ENCODE results near the gene AHR.
"Not testable (repeated sequence)": the region's sequence is repeated elsewhere in the genome, so short reads cannot be mapped to it uniquely, and the experiment has no call there.

The AHR gene

DNA sequence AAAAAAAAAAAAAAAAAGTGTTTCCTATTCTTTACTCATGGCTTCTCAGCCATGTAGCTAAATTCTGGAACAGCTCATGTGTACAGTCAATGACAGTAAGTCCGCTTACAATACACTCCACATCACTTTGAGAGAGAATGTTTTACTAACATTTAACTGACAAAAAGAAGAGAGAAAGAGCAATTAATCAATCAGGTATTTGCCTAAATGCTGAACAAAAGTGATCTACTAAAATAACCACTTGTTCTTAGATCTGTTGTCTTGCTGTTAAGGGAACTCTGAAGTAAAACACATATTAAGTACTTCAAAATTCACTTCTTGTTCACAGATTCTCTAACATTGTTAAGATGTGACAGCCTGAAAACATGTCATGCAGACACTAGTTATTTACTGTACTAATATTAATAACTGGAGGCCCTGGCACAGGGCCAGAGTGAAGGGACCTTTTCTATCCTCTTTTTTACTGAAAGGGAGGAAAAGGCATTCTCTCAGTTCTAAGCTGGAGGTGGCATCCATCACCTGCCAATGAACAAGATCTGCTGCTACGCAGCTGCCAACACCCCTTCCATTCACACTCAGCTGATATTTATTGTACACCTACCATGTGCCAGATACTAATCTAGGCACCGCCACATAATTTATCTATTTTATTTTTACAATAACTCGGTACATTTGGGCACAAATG lies 72.6 kb downstream of the AHR start:
- FAIRE-seq: no peak
- DNase-seq (ENCODE audit: extremely low spot score, insufficient read length, low read depth): no peak

DNA sequence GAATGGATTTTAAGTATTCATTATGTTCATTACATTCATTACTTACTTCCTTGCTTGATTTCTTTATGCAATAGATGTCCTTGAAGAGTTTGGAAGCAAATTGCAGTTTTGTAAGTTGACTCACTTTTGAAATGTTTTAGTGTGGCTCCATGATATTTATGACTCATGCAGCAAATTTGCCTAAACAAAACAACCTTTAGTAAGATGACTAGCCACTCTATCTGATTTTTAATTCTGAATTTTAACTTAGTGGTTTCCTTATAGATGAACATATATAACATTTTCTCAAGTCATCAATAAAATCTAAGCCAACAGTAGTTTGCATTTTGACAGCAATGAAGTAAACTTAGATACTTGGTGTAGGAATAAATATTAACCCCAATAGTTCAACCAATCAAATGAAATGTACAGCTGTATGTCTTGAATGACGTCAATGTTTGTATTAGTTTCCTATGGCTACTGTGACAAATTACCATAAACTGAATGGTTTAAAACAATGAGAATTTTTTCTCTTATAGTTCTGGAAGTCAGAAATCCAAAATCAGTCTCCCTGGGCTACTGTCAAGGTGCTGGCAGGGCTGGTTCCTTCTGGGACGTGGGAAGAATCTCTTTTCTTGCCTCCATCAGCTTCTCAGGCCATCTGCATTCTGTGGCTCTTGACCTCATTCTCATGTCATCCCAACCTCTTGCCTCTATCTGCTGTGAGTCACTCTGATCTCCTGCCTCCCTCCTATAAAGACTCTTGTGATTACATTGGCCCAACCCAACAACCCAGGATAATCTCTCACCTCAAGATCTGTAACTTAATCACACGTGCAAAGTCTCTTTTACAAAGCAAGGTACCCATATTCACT lies 73.4 kb downstream of the AHR start:
- no peak for FAIRE-seq
- no peak for DNase-seq (ENCODE audit: extremely low spot score, insufficient read length, low read depth)

DNA sequence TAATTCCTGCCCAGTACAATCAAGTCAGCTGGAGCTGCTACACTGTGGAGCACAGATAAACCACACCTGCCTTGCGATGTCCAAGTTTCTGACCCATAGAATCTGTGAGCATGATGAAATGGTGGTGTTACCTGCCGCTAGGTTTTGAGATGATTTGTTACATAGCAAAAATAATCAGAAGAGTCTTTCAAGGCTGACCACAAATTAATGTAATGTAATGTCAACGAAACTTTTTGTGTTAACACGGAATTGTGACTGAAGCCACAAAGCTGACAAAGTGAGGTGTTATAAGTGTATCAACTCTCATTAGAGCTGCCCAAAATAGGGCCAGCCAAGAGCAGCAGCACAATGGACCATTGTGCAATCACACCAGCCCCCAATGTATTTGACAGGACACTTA lies 75.7 kb downstream of the AHR start:
- FAIRE-seq (no peak), DNase-seq (ENCODE audit: extremely low spot score, insufficient read length, low read depth) (no peak)

DNA sequence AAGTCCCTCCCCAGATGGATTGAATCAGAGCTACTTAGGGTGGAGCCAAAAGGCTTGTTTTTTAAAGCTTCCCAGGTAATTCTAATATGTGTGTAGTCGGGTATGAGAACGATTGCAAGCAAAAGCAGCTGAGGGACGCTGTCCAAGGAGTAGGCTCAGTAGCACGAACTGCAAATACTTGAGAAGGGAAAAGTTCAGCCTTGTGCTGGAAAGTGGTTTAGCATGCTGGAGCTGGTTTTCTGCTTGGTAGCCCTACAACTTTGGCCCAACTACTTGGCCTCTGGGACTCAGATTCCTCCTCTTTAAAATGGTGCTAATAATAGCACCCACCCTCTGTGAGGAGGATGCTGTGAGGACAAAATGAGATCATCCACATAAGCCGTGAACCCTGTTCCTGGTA lies 76.2 kb downstream of the AHR start:
- FAIRE-seq (no peak), DNase-seq (ENCODE audit: extremely low spot score, insufficient read length, low read depth) (no peak)

DNA sequence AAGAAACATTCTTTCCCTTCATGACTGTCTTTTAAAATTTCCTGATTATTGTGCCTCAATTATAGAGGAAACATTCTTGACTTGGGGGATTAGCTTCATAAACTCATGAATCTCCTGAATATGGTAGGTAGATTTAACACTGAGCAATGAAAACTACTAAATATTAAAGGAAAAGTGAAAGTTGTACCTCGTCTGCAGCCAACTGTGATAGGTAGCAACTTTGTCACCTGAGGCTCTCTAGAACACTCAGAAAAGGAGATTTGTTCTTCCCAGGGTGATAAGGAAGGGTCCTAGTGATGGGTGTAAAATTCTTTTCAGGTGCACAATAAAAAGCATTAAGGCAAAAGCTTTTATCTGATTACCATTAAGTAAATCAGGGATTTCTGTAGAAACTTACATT lies 78.1 kb downstream of the AHR start:
- no peak for FAIRE-seq

DNA sequence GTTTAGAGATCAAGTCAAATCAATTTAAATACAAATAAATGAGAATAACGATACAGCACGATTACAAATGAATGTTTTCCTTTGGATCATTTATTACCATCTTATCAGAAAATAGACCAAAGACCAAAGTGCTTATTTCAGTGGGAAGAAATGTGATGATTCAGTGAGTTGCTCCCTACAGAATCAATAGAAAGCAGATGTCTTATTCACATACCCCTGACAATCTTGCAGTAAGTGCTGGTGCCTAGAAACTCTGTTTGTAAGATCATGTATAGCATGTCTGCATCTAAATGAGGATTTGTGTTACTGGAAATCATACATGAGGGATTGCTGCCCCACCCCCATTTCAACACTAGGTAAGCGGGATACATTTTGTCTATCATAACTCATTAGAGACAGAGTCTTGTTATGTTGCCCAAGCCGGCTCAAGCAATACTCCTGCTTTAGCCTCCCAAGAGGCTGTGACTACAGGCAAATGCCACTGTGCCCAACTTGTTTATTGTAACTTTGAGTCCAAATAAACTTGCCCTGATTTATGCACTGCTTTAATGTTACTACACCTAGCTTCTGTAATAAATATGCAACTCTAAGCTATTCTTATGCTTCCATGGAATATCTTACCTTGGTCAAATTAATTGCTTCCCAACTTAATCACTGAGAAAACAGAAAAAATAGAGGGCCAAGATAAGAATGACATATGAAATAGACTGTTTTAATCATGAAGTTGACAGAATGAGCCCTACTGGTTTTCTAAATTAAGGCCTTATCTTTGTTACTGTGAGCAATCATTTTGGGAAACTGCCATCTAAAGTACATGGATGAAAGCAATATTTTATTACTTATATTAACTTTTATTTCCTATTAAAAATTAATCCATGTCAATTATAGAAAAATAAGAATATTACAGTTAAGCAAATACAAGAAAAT lies 82.5 kb downstream of the AHR start:
- FAIRE-seq (no peak), DNase-seq (ENCODE audit: extremely low spot score, insufficient read length, low read depth) (no peak)

More for the DNA sequence above, 78.1 kb downstream of the AHR start:
- no peak for DNase-seq (ENCODE audit: extremely low spot score, insufficient read length, low read depth)

DNA sequence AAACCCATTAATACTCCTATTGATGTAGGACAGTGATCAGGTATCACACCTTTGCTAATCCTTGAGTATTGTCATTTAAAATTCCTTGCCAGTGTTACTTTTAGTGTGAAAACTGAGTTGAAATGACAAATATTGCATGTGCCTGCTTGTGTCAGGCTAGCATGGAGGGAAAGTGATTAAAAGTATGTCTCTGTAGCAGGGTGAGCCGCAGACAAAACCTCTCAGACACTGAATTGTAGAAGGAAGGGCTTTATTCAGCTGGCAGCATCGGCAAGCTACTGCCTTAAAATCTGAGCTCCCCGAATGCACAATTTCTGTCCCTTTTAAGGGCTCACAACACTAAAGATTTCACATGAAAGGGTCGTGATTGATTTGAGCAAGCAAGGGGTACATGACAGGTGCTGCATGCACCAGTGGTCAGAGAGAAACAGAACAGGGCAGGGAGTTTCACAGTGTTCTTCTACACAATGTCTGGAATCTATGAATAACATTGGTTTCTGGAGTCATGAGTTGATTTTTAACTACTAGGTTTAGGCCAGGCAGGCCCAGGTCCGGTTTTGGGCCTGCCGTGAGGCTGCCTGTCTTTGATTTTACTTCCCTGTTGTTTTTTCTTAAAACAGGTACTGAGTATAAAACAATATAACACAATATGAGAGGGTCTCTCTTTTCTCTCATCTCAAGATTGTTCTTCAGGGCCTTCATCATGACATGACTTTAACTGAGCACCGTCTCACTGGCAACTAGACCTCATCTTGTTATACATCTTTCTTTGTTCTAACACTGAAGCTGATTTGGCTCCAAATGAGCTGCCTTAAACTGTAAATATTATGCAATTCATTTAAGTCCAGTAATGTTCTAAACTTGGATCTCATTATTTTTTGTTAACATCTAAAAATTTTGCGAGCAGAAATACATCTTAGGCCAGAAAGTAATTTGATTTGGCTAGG lies 84.2 kb downstream of the AHR start:
- DNase-seq (ENCODE audit: extremely low spot score, insufficient read length, low read depth): not testable (repeated sequence)
- FAIRE-seq: peak; percentile 87

DNA sequence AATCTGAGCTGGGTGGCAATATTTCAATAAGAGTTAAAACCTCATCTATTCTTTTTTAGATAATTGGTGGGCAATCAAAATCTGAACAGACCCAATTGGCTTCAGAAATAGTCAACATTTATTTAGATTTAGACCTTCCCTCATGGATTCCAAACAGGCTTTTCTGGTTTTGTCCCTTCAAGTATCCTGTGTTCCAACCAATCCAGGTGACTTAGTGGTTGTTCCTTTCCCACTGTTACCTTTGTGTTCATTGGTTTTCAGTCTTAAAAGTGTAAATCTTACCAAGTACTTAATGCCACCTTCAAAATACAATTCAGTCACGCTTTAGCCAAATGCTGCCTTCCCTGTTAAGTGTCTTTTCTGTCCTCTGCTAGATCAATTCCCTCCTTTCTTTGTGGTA lies 85.9 kb downstream of the AHR start:
- no peak for DNase-seq (ENCODE audit: extremely low spot score, insufficient read length, low read depth)
- no peak for FAIRE-seq

DNA sequence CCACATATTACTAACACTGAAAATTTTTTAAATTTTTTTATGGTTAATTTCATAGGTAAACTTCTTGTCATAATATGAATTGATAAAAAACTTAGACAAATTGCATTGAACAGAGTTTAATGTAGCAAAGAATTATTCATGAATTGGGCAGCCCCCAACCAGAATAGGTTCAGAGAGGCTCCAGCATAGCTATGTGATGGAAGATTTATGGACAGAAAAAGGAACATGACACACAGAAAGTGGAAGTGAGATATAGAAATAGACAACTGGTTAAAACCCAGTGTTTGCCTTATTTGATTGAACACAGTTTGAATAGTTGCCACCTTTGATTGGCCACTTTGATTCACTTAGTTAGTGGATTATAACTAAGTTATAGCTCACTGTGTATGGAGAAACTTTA lies 87.2 kb downstream of the AHR start:
- DNase-seq (ENCODE audit: extremely low spot score, insufficient read length, low read depth): no peak
- FAIRE-seq: no peak

DNA sequence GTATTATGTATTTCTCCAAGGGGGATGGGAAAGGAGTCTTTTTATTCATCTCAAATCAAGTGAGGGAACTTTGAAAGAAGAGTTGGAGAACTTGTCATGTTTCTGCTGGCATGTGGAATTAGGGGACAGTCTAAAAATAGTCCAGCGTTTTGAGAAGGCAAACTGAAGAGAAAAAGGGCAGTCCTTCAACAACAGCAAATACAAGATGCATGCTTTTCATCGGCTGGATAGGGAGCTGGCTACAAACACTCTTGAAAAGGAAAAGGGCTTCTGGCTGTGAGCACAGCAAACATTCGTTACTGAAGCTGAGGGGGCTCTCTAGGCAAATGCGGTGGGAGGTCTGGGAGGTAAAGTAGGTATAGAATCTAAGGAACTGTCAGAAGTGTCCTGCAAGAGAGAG lies 91.9 kb downstream of the AHR start:
- FAIRE-seq (no peak), DNase-seq (ENCODE audit: extremely low spot score, insufficient read length, low read depth) (no peak)

DNA sequence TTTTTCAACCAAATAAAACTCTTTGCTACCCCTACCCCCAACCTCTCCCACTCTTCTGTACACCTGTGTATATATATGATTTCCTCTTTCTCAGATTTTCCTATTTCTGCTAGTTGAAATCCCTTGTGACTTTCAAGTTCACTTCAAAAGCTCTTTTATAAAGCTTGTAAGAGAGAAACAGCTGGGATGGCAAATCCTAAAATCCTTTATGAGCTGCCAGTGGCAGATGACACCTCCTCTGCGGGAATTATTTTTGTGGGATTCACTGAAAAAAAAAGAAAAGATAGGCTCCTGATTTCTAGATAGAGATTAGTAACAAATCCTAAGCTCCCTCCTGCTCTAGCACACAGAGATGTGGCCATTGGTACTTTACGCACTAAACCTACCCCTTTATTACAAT lies 92.9 kb downstream of the AHR start:
- DNase-seq (ENCODE audit: extremely low spot score, insufficient read length, low read depth): no peak
- FAIRE-seq: no peak

DNA sequence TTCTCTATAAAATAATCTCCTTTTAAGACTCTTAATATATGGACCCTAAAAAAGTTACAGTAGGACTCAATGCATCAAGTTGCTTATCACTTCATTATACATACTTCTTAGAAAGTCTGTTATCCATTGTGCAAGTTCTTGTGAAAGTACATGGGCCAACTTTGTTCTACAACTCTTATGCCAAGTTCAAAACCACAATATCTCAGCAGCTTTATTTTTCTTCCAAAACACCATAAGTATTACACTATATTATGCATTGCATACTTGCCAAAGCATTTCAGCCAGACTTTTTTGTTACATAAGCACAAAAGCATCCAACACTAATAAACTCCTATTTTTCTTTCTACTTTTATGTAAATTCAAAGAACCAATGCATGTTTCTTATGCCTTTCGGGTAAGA lies 94.4 kb downstream of the AHR start:
- no peak for DNase-seq (ENCODE audit: extremely low spot score, insufficient read length, low read depth)

DNA sequence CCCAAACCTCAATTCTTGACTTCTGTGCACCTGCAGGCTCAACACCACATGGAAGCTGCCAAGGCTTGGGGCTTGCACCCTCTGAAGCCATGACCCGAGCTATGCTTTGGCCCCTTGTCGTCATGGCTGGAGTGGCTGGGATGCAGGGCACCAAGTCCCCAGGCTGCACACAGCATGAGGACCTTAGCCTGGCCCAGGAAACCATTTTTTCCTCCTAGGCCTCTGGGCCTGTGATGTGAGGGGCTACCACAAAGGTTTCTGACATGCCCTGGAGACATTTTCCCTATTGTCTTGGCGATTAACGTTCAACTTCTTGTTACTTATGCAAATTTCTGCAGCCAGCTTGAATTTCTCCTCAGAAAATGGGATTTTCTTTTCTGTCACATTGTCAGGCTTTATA lies 96.1 kb downstream of the AHR start:
- FAIRE-seq; DNase-seq (ENCODE audit: extremely low spot score, insufficient read length, low read depth): not testable (repeated sequence)

More for the DNA sequence above, 94.4 kb downstream of the AHR start:
- FAIRE-seq: no peak
